Measurements from ENCODE around the gene PRRT4. TPM values are rescaled to one million over a fixed set of nuclear protein-coding genes. Genes with fewer than 3 reads are reported as not detected.

PRRT4 gene
- total and polyA plus RNA-seq, 4 donors = 0.13 to 0.14 TPM; not detected in 2

DNA sequence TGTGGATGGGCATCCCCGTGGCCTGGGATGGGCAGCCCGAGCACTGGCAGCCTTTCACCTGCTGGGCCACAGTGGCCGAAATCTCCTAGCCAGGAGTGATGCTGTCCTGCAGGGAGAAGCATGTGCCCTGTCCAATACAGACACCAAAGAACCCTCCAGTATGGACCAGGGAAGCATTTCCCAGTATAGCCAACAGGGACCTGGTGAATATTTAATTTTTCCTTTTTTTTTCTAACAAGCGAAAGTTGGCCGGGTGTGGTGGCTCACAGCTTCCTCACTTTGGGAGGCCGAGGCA, 37.3 kb upstream of the PRRT4 start:
- Histone ChIP-seq H3K9me3 (ENCODE audit: control insufficient read depth in 4 of 4, low read length in 3 of 4) (no peaks in the 10 kb centered on the region), H3K4me1 (ENCODE audit: control insufficient read depth in 4 of 4, insufficient read depth in 4 of 4, low read length in 3 of 4) (no peaks in the 10 kb centered on the region), H3K9ac (ENCODE audit: low read depth in 1 of 2, low read length in 2 of 2) (no peak overlapping the region), H3K4me3 (ENCODE audit: low read depth in 1 of 3, low read length in 3 of 3) (no peak overlapping the region), H3K36me3 (ENCODE audit: control insufficient read depth in 4 of 4, insufficient read depth in 3 of 4, low read depth in 1 of 4, low read length in 3 of 4) (peaks cover 0 to 5% (median 0%) of the 10 kb centered on the region in 4 donors), H3K27ac (ENCODE audit: low read depth in 1 of 2, low read length in 2 of 2) (no peak overlapping the region), H3K27me3 (ENCODE audit: control insufficient read depth in 4 of 4, insufficient read depth in 4 of 4, low read length in 3 of 4) (no peaks in the 10 kb centered on the region)
- no peak for DNase-seq (ENCODE audit: low spot score)
- 46% methylated on average over 6 of the region's 6 CpGs for WGBS
- TF ChIP-seq, protein P1, sequence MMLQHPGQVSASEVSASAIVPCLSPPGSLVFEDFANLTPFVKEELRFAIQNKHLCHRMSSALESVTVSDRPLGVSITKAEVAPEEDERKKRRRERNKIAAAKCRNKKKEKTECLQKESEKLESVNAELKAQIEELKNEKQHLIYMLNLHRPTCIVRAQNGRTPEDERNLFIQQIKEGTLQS (IDR thresholded peaks at IDR 0.05) = no peak

DNA sequence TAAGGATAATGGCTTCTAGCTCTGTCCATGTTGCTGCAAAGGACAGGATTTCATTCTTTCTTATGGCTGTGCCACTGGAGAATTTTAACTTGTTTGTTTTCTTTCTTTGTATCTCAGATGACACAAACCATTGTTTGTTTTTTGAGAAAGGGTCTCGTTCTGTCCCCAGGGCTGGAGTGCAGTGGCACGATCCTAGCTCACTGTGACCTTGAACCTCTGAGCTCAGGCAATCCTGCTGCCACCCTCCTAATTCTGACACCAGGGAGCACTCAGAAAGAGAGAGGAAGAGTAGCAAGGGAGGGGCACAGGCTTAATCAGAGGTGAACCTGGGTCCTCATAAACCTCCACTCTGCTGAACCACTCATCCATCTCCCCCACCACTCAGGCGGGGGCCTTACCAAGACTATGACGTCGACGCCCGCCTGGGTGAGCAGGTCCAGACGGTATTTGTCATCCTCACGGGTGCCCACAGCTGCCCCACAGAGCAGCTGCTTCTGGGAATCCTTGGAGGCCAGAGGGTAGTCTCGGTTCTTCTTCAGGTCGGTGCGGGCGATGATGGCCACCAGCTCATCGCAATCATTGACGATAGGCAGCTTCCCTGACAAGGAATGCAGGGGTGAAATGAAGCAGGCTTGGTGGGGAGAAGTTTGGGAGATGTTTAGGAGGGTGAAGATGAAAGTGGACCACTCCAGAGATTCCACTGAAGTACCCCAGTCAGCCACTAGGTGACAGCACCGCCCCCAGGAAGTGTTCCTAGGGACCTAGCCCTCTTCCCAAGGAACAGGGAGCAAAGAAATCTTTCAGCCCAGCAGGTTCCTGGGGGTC, 36.7 kb upstream of the PRRT4 start:
- DNase-seq (ENCODE audit: low spot score) = peak; percentile 72
- Histone ChIP-seq H3K27me3 (ENCODE audit: control insufficient read depth in 4 of 4, insufficient read depth in 4 of 4, low read length in 3 of 4) (no peaks in the 10 kb centered on the region), H3K27ac (ENCODE audit: low read depth in 1 of 2, low read length in 2 of 2) (no peak overlapping the region), H3K4me1 (ENCODE audit: control insufficient read depth in 4 of 4, insufficient read depth in 4 of 4, low read length in 3 of 4) (no peaks in the 10 kb centered on the region), H3K9me3 (ENCODE audit: control insufficient read depth in 4 of 4, low read length in 3 of 4) (no peaks in the 10 kb centered on the region), H3K9ac (ENCODE audit: low read depth in 1 of 2, low read length in 2 of 2) (no peak overlapping the region), H3K36me3 (ENCODE audit: control insufficient read depth in 4 of 4, insufficient read depth in 3 of 4, low read depth in 1 of 4, low read length in 3 of 4) (peaks cover 0 to 7% (median 0%) of the 10 kb centered on the region in 4 donors), H3K4me3 (ENCODE audit: low read depth in 1 of 3, low read length in 3 of 3) (no peak overlapping the region)
- WGBS = 50% methylated on average over 16 of the region's 16 CpGs
- TF ChIP-seq FOXA2 (IDR thresholded peaks at IDR 0.05) = no peak
- TF ChIP-seq, protein P2, sequence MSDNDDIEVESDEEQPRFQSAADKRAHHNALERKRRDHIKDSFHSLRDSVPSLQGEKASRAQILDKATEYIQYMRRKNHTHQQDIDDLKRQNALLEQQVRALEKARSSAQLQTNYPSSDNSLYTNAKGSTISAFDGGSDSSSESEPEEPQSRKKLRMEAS (IDR thresholded peaks at IDR 0.05) = no peak
- TF ChIP-seq YY1 (IDR thresholded peaks at IDR 0.05) = no peak
- peak; percentile 80 to 87 for TF ChIP-seq RAD21 (IDR thresholded peaks at IDR 0.05)
- no peak for TF ChIP-seq NR2F2 (IDR thresholded peaks at IDR 0.05)
- TF ChIP-seq EGR1 (IDR thresholded peaks at IDR 0.05; ENCODE audit: low read depth in 2 of 2) = no peak
- TF ChIP-seq, protein P3, sequence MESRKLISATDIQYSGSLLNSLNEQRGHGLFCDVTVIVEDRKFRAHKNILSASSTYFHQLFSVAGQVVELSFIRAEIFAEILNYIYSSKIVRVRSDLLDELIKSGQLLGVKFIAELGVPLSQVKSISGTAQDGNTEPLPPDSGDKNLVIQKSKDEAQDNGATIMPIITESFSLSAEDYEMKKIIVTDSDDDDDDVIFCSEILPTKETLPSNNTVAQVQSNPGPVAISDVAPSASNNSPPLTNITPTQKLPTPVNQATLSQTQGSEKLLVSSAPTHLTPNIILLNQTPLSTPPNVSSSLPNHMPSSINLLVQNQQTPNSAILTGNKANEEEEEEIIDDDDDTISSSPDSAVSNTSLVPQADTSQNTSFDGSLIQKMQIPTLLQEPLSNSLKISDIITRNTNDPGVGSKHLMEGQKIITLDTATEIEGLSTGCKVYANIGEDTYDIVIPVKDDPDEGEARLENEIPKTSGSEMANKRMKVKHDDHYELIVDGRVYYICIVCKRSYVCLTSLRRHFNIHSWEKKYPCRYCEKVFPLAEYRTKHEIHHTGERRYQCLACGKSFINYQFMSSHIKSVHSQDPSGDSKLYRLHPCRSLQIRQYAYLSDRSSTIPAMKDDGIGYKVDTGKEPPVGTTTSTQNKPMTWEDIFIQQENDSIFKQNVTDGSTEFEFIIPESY (IDR thresholded peaks at IDR 0.05) = no peak
- no peak for TF ChIP-seq HNF4A (conservative IDR thresholded peaks at IDR 0.05)
- TF ChIP-seq SP1 (IDR thresholded peaks at IDR 0.05) = no peak
- TF ChIP-seq, protein P4, sequence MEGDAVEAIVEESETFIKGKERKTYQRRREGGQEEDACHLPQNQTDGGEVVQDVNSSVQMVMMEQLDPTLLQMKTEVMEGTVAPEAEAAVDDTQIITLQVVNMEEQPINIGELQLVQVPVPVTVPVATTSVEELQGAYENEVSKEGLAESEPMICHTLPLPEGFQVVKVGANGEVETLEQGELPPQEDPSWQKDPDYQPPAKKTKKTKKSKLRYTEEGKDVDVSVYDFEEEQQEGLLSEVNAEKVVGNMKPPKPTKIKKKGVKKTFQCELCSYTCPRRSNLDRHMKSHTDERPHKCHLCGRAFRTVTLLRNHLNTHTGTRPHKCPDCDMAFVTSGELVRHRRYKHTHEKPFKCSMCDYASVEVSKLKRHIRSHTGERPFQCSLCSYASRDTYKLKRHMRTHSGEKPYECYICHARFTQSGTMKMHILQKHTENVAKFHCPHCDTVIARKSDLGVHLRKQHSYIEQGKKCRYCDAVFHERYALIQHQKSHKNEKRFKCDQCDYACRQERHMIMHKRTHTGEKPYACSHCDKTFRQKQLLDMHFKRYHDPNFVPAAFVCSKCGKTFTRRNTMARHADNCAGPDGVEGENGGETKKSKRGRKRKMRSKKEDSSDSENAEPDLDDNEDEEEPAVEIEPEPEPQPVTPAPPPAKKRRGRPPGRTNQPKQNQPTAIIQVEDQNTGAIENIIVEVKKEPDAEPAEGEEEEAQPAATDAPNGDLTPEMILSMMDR (IDR thresholded peaks at IDR 0.05; ENCODE audit: low read depth, low read length, missing input control) = peak; percentile 93
- no peak for TF ChIP-seq GABPA (IDR thresholded peaks at IDR 0.05 in 1 of 2, conservative IDR thresholded peaks at IDR 0.05 in 1 of 2)
- no peak for TF ChIP-seq HNF4G (IDR thresholded peaks at IDR 0.05)
- no peak for TF ChIP-seq FOXA1 (IDR thresholded peaks at IDR 0.05)

DNA sequence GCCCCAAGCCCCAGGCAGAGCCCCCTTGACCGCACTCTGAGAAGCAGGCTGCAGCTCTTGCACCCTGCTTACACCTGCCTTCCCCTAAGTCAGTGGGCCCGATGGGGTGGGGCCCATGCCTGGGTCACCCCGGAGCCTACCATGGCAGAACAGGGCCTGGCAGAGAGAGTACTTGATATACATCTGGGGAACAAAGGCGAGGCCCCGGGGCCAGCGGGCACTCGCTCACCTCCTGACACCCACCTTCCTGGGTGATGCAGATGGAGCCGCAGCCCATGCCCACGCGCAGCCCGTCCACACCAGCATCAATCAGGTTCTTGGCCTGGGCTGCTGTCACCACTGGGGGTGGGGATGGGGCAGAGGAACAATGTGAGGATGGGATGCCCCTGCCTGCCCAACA, 34.9 kb upstream of the PRRT4 start:
- Histone ChIP-seq H3K4me3 (ENCODE audit: low read depth in 1 of 3, low read length in 3 of 3) (no peak overlapping the region), H3K27me3 (ENCODE audit: control insufficient read depth in 4 of 4, insufficient read depth in 4 of 4, low read length in 3 of 4) (no peaks in the 10 kb centered on the region), H3K9ac (ENCODE audit: low read depth in 1 of 2, low read length in 2 of 2) (no peak overlapping the region), H3K4me1 (ENCODE audit: control insufficient read depth in 4 of 4, insufficient read depth in 4 of 4, low read length in 3 of 4) (no peaks in the 10 kb centered on the region), H3K36me3 (ENCODE audit: control insufficient read depth in 4 of 4, insufficient read depth in 3 of 4, low read depth in 1 of 4, low read length in 3 of 4) (peaks cover 0 to 7% (median 0%) of the 10 kb centered on the region in 4 donors), H3K9me3 (ENCODE audit: control insufficient read depth in 4 of 4, low read length in 3 of 4) (no peaks in the 10 kb centered on the region), H3K27ac (ENCODE audit: low read depth in 1 of 2, low read length in 2 of 2) (no peak overlapping the region)
- DNase-seq (ENCODE audit: low spot score) = no peak
- whole genome bisulfite sequencing = 95% methylated on average over 11 of the region's 11 CpGs
- no peak for TF ChIP-seq NR2F2 (IDR thresholded peaks at IDR 0.05)
- TF ChIP-seq, protein P3 (IDR thresholded peaks at IDR 0.05) = no peak
- TF ChIP-seq, protein P5, sequence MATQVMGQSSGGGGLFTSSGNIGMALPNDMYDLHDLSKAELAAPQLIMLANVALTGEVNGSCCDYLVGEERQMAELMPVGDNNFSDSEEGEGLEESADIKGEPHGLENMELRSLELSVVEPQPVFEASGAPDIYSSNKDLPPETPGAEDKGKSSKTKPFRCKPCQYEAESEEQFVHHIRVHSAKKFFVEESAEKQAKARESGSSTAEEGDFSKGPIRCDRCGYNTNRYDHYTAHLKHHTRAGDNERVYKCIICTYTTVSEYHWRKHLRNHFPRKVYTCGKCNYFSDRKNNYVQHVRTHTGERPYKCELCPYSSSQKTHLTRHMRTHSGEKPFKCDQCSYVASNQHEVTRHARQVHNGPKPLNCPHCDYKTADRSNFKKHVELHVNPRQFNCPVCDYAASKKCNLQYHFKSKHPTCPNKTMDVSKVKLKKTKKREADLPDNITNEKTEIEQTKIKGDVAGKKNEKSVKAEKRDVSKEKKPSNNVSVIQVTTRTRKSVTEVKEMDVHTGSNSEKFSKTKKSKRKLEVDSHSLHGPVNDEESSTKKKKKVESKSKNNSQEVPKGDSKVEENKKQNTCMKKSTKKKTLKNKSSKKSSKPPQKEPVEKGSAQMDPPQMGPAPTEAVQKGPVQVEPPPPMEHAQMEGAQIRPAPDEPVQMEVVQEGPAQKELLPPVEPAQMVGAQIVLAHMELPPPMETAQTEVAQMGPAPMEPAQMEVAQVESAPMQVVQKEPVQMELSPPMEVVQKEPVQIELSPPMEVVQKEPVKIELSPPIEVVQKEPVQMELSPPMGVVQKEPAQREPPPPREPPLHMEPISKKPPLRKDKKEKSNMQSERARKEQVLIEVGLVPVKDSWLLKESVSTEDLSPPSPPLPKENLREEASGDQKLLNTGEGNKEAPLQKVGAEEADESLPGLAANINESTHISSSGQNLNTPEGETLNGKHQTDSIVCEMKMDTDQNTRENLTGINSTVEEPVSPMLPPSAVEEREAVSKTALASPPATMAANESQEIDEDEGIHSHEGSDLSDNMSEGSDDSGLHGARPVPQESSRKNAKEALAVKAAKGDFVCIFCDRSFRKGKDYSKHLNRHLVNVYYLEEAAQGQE (IDR thresholded peaks at IDR 0.05) = no peak
- no peak for TF ChIP-seq EGR1 (IDR thresholded peaks at IDR 0.05; ENCODE audit: low read depth in 2 of 2)
- no peak for TF ChIP-seq JUND (IDR thresholded peaks at IDR 0.05)
- TF ChIP-seq SP1 (IDR thresholded peaks at IDR 0.05) = no peak
- no peak for TF ChIP-seq TAF1 (conservative IDR thresholded peaks at IDR 0.05)
- no peak for TF ChIP-seq HNF4G (IDR thresholded peaks at IDR 0.05)
- TF ChIP-seq RXRA (IDR thresholded peaks at IDR 0.05) = no peak
- no peak for TF ChIP-seq RAD21 (IDR thresholded peaks at IDR 0.05)
- no peak for TF ChIP-seq FOXA2 (IDR thresholded peaks at IDR 0.05)

Data from liver (tissue), 9 donors.